Activated naive CD8-positive, alpha-beta T cell treated with anti-CD3 and anti-CD28 coated beads, Interleukin-2, amount 50 U/mL, for 24 hours (primary cell): ENCODE measurements around the gene TRIM33.
"Not testable (repeated sequence)": the region's sequence is repeated elsewhere in the genome, so short reads cannot be mapped to it uniquely, and the experiment has no call there.

Experiments used
- ATAC-seq: fragments of 150-1000 bp; cut with Tn5 transposase; one replicate; pipeline ENCODE4 v1.10.0; 2021
- DNase-seq: peaks from one replicate; pipeline ENCODE4 v3.0.0; 2021
- H3K27ac Mint-ChIP-seq: one replicate; pipeline ENCODE4 v1.8.0; 2021; ENCODE audit warnings: mild to moderate bottlenecking, mixed read lengths
- H3K27me3 Mint-ChIP-seq: one replicate; pipeline ENCODE4 v1.8.0; 2021; ENCODE audit warnings: mixed read lengths
- H3K36me3 Mint-ChIP-seq: one replicate; pipeline ENCODE4 v1.8.0; 2021; ENCODE audit warnings: low read depth, mixed read lengths
- H3K4me1 Mint-ChIP-seq: one replicate; pipeline ENCODE4 v1.8.0; 2021; ENCODE audit warnings: mixed read lengths
- H3K4me3 Mint-ChIP-seq: one replicate; pipeline ENCODE4 v1.8.0; 2021; ENCODE audit warnings: mild to moderate bottlenecking, moderate library complexity, mixed read lengths
- H3K9me3 Mint-ChIP-seq: one replicate; pipeline ENCODE4 v1.8.0; 2021; ENCODE audit warnings: mixed read lengths

Gene TRIM33

DNA sequence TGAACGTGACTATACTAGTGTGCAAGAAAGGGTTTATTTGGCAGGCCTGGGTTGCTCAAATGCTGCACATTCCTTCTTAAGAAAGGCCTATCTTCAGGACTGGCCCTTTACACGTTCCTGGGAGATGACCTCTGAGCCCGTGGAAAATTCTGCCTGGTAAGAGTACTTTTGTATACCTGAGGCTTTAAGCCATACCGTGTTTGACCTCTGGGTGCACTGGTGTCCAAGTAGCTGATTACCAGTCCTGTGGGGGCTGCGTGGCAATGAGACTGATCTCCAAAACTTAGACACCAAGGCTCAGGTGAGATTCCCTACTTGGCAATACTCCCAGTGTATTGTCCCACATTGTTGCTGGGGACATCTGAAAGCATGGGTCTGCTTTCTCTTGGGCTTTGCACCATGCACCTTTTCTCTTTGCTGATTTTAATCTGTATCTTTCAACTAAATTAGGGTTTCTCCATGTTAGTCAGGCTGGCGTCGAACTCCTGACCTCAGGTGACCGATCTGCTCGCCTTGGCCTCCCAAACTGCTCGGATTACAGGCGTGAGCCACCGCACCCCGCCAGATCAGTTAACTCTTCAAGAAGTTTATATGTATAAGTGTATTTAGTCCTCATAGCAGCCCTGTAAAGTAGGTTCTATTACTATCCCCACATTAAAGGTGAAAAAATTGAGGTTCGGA lies 44.5 kb downstream of the TRIM33 start:
- DNase-seq = no peak
- no peak overlapping the region for H3K27ac Mint-ChIP-seq
- peaks cover 40% of the 10 kb centered on the region for H3K4me1 Mint-ChIP-seq
- peaks cover 11% of the 10 kb centered on the region for H3K36me3 Mint-ChIP-seq
- no peak for ATAC-seq
- H3K9me3 Mint-ChIP-seq = no peaks in the 10 kb centered on the region
- H3K4me3 Mint-ChIP-seq = no peak overlapping the region
- no peaks in the 10 kb centered on the region for H3K27me3 Mint-ChIP-seq

DNA sequence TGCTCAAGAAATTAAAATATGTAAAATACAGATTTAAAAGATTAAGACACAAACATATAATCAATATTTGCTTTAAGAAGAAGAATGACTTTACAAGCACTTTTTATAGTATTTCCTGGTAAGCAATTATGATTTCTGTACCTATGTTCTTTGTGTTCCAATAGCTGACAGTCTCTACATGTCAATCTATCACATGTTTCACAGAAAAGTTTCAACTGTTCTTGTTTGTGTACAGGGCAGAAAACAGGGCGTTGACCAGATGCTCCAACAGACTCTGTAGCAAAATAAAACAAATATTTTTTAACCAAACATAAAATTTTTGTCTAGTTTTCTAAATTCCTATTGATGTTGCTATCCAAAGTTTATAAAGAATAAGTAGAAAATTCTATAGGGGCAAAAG lies 48.0 kb downstream of the TRIM33 start:
- Mint-ChIP-seq H3K36me3 (peaks cover 26% of the 10 kb centered on the region), H3K27me3 (no peaks in the 10 kb centered on the region), H3K4me1 (peaks cover 30% of the 10 kb centered on the region)

DNA sequence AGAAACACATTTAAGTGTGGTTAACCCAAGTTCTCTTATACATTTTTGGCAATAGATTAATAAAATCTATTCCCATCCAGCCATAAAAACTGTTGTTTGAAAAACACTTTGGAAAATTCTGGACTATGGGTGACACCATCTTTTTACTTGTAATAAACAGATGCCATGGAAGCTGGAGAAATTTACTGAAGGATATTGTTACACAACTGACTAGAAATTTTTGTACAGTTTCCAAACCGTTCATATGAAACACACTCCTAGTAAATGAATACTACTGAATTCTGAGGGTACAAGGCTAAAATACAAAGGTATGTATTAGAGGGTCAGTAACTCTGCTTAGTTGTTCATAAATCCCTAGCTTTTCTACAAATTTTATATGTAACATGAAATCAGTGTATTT lies 48.7 kb downstream of the TRIM33 start:
- no peak for ATAC-seq

More for the DNA sequence above, 48.0 kb downstream of the TRIM33 start:
- ATAC-seq = no peak
- H3K4me3 Mint-ChIP-seq = no peak overlapping the region
- no peak overlapping the region for H3K27ac Mint-ChIP-seq
- DNase-seq = no peak
- H3K9me3 Mint-ChIP-seq = no peaks in the 10 kb centered on the region

DNA sequence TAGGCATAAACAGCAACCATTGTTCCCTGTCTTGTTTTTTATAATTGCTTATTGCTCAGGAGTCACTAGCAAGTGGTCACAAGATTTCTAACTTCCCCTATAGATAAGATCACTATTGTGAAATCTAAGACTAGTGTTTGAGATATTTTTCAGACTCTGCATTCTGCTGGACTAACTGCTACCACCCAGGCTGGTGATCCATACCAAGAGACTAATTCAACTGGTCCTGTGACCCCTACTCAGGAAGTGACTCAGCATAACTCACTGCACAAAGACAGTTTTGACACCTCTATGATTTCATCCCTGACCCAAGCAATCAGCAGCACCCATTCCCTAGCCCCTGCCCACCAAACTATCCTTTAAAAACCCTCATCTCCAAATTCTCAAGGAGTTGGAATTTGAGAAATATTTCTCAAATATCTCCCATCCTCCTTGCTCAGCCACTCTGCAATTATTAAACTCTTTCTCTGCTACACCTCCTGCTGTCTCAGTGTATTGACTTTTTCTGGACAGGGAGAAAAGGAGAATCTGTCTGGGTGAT lies 52.7 kb downstream of the TRIM33 start:
- Mint-ChIP-seq H3K4me1 (peaks cover 17% of the 10 kb centered on the region), H3K36me3 (peaks cover 57% of the 10 kb centered on the region), H3K9me3 (no peaks in the 10 kb centered on the region), H3K27me3 (no peaks in the 10 kb centered on the region), H3K27ac (peak overlapping the region; percentile 26), H3K4me3 (no peak overlapping the region)
- ATAC-seq (peak; percentile 90), DNase-seq (no peak)

More for the DNA sequence above, 48.7 kb downstream of the TRIM33 start:
- Mint-ChIP-seq H3K9me3 (no peaks in the 10 kb centered on the region), H3K27ac (no peak overlapping the region), H3K36me3 (peaks cover 30% of the 10 kb centered on the region), H3K4me3 (no peak overlapping the region), H3K27me3 (no peaks in the 10 kb centered on the region), H3K4me1 (peaks cover 24% of the 10 kb centered on the region)
- no peak for DNase-seq

DNA sequence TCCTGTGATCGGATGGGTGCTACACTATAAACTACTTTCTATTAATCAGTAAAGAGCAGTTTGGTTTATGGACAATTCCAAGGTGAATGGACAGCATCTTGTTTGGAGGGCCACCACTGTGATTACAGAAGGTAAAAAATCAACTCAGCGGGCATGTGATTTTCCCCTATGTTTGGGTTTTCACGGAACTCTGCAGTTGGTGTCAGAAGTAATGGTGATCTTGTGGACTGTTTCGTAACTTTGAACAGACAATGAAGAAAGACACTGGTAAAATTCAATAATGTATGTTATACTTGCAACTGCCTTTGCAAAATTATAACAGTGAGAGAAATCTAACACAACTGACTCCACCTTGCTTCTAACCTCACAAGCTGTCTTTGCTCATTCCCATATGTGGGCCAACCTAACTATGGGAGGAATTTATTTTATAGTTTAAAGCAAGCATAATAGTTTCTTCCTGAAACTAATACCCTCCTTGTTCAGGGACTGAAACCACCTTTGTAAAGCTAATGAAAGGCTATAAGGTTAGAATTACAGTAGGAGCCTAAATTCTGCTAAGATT lies 53.2 kb downstream of the TRIM33 start:
- Mint-ChIP-seq H3K27ac (peak overlapping the region; percentile 26), H3K27me3 (no peaks in the 10 kb centered on the region), H3K9me3 (no peaks in the 10 kb centered on the region), H3K4me3 (no peak overlapping the region), H3K4me1 (peaks cover 17% of the 10 kb centered on the region), H3K36me3 (peaks cover 60% of the 10 kb centered on the region)
- ATAC-seq (no peak), DNase-seq (no peak)

DNA sequence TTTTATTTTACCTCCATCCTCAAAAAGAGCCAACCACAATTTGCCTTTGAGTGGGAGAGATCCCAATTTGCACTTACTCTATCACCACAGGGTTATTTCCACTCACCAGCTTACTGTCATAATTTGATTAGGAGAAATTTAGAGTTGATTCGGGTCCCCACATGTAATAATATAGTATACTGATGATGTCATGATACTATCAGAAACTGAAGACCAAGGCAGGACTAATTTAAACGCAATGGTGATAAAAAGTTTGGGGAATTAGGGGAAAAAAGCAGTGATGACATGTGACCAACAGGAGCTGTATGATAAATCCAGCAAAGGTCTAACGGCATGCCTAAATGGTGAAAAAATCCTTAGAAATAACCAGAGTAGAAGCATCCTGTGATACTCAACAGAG lies 54.4 kb downstream of the TRIM33 start:
- DNase-seq = no peak
- Mint-ChIP-seq H3K27me3 (no peaks in the 10 kb centered on the region), H3K9me3 (no peaks in the 10 kb centered on the region), H3K36me3 (peaks cover 63% of the 10 kb centered on the region), H3K4me3 (no peak overlapping the region), H3K4me1 (peaks cover 17% of the 10 kb centered on the region), H3K27ac (no peak overlapping the region)
- no peak for ATAC-seq

DNA sequence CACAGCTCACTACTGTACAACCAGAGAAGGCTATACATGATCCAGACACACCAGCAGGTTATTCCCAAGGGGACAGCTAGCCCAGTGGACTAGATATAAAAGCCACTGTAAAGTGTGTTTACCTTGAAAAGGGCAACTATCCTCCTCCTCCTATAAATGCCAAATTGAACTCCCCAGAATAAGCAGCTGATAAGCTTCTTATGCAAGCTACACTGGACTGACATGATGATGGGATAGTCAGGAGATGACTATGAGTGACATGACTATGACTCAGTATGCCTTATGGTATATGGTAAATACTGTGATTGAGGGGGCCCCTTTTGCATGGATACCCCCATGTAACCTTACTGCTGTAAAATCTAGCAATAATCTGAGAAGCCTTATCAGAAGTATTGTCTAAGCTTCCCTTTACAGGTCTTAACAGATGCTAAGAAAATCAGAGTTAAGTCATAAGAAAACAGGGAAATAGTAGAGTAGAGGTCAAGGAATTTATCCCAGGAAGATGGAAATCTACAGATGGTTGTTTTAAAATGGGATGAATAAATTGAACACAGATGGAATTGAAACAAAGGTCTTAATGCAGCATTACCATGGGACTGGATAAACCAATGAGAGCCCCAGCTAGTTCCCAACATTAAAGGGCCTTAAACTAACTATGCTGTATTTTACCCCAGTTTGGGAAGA lies 55.8 kb downstream of the TRIM33 start:
- no peaks in the 10 kb centered on the region for H3K9me3 Mint-ChIP-seq
- no peak overlapping the region for H3K27ac Mint-ChIP-seq
- H3K4me3 Mint-ChIP-seq = no peak overlapping the region
- peaks cover 67% of the 10 kb centered on the region for H3K36me3 Mint-ChIP-seq
- H3K27me3 Mint-ChIP-seq = no peaks in the 10 kb centered on the region
- peak; percentile 52 for ATAC-seq
- DNase-seq = no peak
- H3K4me1 Mint-ChIP-seq = peaks cover 17% of the 10 kb centered on the region

DNA sequence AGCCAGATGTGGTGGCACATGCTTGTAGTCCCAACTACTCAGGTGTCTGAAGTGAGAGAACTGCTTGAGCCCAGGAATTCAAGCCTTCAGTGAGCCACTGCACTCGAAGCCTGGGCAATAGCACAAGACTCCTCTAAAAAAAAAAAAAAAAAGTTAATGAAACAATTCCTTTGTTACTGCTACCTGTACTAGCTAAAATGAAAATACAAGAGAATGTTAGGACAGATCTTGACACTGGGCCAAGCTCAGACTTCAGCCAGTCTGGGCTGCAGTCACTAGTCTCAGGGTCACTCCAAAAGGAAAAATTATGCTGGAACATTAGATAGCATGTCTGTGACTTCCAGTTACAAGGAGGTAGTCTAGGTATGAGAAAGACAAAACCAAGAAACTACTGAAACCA lies 56.5 kb downstream of the TRIM33 start:
- Mint-ChIP-seq H3K4me1 (peaks cover 20% of the 10 kb centered on the region), H3K9me3 (no peaks in the 10 kb centered on the region), H3K27ac (no peak overlapping the region), H3K27me3 (no peaks in the 10 kb centered on the region), H3K36me3 (peaks cover 65% of the 10 kb centered on the region), H3K4me3 (no peak overlapping the region)
- DNase-seq = no peak
- ATAC-seq = no peak

DNA sequence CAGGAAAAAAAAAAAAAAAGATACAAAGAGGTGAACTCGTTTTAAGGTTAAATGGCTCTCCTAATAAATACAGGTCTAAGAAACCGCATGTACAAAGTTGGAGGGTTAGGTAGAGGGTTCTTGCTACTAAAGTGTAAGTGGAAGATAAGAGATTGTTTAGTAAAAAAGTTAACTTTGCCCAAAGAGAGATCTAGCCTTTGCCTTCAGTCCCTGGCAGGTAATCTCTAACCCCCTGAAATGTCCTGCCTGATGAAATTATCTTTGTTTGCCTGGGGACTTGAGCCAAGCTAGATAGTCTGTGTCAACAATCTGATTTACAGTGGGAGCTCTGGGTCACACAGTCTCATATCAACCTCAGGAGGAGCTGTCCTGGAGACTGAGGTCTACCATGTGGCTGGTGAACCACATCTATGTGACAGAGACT lies 57.6 kb downstream of the TRIM33 start:
- peak overlapping the region; percentile 13 for H3K27ac Mint-ChIP-seq
- H3K27me3 Mint-ChIP-seq = no peaks in the 10 kb centered on the region
- H3K4me1 Mint-ChIP-seq = peaks cover 13% of the 10 kb centered on the region
- H3K4me3 Mint-ChIP-seq = no peak overlapping the region
- no peaks in the 10 kb centered on the region for H3K9me3 Mint-ChIP-seq
- ATAC-seq (no peak), DNase-seq (no peak)
- peaks cover 55% of the 10 kb centered on the region for H3K36me3 Mint-ChIP-seq

DNA sequence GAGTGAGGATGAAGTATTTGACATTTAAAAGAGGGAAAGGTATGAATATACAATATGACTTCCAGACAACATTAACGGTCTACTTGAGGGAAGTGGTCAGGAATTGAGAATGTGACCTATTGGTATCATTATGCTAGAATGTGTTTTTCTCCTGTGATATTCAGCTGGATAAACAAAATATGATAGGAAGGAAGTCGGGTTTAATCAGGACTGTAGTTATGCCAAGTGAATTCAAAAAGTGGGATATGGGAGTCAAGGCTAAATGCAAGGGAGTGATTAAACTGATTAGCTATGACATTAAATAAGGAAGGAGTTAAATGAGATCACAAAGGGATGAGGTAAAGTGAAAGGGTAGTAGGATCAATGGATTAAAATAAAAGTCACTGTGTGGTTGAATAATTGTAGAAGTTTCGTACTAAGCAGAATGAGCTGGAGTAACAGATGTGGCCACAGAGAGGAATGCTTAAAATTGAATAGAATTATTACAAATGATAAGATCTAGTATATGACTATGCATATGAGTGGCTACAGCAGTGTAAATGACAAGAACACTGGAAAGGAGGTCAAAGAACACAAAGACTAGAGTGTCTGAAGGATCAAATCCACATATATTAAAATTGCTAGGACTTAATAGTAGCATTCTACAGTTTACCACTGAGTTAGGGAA lies 62.5 kb downstream of the TRIM33 start:
- no peak for ATAC-seq
- Mint-ChIP-seq H3K4me1 (peaks cover 8% of the 10 kb centered on the region), H3K27me3 (no peaks in the 10 kb centered on the region), H3K4me3 (no peak overlapping the region), H3K36me3 (peaks cover 37% of the 10 kb centered on the region), H3K9me3 (no peaks in the 10 kb centered on the region), H3K27ac (no peak overlapping the region)
- no peak for DNase-seq

DNA sequence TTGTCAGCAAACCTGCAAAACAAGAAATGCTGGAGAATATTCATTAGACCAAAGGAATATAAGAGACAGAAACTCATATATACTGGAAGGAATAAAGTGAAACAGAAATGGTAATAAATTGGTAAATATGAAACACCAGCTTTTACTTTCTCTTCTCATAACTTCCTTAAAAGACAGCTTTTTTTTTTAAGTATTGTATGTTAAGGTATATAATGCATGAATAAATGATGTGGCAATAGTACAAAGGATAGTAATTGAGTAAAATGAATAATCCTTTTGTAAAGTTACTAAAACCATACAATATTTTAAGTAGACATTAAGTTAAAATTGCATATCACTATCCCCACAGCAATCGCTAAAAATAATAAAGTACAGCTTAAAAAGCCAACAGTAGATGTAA lies 64.8 kb downstream of the TRIM33 start:
- Mint-ChIP-seq H3K4me1 (peaks cover 8% of the 10 kb centered on the region), H3K9me3 (no peaks in the 10 kb centered on the region), H3K27ac (no peak overlapping the region), H3K36me3 (peaks cover 38% of the 10 kb centered on the region), H3K27me3 (no peaks in the 10 kb centered on the region), H3K4me3 (no peak overlapping the region)
- DNase-seq = no peak
- no peak for ATAC-seq

DNA sequence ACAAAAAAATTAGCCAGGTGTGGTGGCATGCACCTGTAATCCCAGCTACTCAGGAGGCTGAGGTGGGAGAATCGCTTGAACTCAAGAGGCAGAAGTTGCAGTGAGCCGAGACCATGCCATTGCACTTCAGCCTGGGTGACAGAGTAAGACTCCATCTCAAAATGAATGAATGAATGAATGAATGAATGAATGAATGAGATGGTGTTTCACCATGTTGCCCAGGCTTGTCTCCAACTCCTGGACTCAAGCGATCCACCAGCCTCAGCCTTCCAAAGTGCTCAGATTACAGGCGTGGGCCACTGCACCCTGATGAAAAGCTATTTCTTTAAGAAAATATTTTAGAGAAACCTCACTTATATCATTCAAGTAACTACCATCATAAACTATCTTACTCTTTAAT lies 67.8 kb downstream of the TRIM33 start:
- H3K4me3 Mint-ChIP-seq, ATAC-seq, H3K9me3 Mint-ChIP-seq, H3K27ac Mint-ChIP-seq, H3K27me3 Mint-ChIP-seq, DNase-seq: not testable (repeated sequence)
- H3K36me3 Mint-ChIP-seq = peaks cover 42% of the 10 kb centered on the region
- H3K4me1 Mint-ChIP-seq = peaks cover 16% of the 10 kb centered on the region

DNA sequence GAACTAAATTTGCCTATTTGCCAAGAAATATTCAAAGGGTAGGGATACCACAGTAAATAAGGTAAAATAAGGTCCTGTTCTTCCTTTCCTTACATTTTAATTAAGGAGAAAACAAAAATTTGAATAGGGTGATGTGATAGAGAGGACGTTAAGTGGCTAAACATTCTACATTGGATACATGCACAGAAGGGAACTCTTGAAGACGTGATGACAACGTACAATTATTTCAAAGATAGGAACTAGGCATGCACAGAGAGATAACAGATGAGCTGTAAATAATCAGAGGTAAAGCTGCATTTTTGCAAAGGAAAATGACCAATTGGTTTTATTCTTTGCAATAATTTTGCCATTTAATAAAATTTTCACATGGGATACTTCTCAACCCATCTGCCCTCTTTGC lies 69.7 kb downstream of the TRIM33 start:
- no peak for DNase-seq
- Mint-ChIP-seq H3K27me3 (no peaks in the 10 kb centered on the region), H3K9me3 (no peaks in the 10 kb centered on the region), H3K4me3 (no peak overlapping the region), H3K27ac (no peak overlapping the region), H3K36me3 (peaks cover 42% of the 10 kb centered on the region), H3K4me1 (peaks cover 16% of the 10 kb centered on the region)
- no peak for ATAC-seq

DNA sequence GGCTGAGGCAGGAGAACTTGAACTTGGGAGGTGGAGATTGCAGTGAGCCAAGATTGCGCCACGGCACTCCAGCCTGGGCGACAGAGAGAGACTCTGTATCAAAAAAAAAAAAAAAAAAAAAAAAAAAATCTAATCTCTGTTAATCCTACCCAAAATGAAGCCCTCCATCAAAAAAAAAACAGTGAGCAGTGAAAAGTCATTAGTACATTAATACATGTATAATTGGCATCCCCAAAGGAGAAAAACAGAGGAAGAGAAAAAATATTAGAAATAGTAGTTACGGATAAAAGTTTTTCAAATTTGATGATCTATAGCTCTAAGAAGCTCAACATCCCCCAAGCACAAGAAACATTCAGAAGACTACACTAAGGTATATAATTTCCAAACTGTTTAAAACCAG lies 71.6 kb downstream of the TRIM33 start:
- H3K9me3 Mint-ChIP-seq = no peaks in the 10 kb centered on the region
- H3K27me3 Mint-ChIP-seq = no peaks in the 10 kb centered on the region
- H3K36me3 Mint-ChIP-seq = peaks cover 33% of the 10 kb centered on the region
- ATAC-seq = no peak
- H3K4me3 Mint-ChIP-seq = no peak overlapping the region
- peaks cover 14% of the 10 kb centered on the region for H3K4me1 Mint-ChIP-seq
- H3K27ac Mint-ChIP-seq = no peak overlapping the region
- DNase-seq = no peak
